ENCODE measurements around the gene SPAG7. TPM values are rescaled to one million over a fixed set of nuclear protein-coding genes. Genes with fewer than 3 reads are reported as not detected.

The SPAG7 gene
- total and polyA plus RNA-seq, 7 donors, result 42.6 to 84.5 (median 73.9) TPM

DNA sequence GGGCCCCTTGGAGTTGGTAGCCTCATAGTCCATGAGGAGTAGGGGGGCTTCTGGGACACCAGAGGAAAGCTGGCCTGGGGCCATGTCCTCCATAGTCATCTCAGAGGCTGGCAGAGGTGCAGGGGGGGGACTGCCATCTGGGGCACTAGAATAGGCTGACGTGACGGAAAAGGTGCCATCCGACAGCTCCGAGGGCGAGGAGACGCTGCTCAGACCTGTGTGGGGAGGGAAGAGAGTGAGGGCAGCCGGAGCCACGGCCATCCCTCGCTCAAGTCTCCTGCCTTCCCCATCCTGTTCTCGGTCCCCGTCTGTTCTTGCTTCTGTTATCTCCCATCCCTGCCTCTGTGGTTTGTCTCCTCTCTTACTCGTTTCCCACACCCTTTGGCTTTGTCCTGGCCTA is 4.7 kb upstream of the SPAG7 start:
- Histone ChIP-seq H3K9me3 (no peaks in the 10 kb centered on the region), H3K36me3 (peaks cover 26 to 58% (median 38%) of the 10 kb centered on the region in 4 donors), H3K27me3 (no peaks in the 10 kb centered on the region), H3K27ac (peak overlapping the region; percentile 31 to 97 (median 46)), H3K4me1 (peaks cover 0 to 35% (median 32%) of the 10 kb centered on the region in 4 donors), H3K4me3 (no peak overlapping the region)
- 93 to 94% methylated on average over 12 of the region's 12 CpGs for WGBS, 2 donors
- DNase-seq, result peak; percentile 69
- no peak for TF ChIP-seq EP300 (IDR thresholded peaks at IDR 0.05)
- no peak for TF ChIP-seq POLR2AphosphoS5 (IDR thresholded peaks at IDR 0.05)
- TF ChIP-seq POLR2A (IDR thresholded peaks at IDR 0.05), result no peak
- no peak for TF ChIP-seq CTCF (IDR thresholded peaks at IDR 0.05)
- intact Hi-C loops (cut with DNase I), result no loop called here

GRCh38 chr17:4971826-4972225 is 4.2 kb upstream of the SPAG7 start:
- TF ChIP-seq POLR2A (IDR thresholded peaks at IDR 0.05), result no peak
- TF ChIP-seq EP300 (IDR thresholded peaks at IDR 0.05), result no peak
- TF ChIP-seq POLR2AphosphoS5 (IDR thresholded peaks at IDR 0.05), result no peak
- no peak for TF ChIP-seq CTCF (IDR thresholded peaks at IDR 0.05)
- peaks cover 0 to 35% (median 32%) of the 10 kb centered on the region in 4 donors for H3K4me1 ChIP-seq
- no peak overlapping the region for H3K4me3 ChIP-seq
- peak overlapping the region; percentile 31 to 97 (median 46) for H3K27ac ChIP-seq
- H3K36me3 ChIP-seq, result peaks cover 21 to 53% (median 33%) of the 10 kb centered on the region in 4 donors
- H3K9me3 ChIP-seq, result no peaks in the 10 kb centered on the region
- DNase-seq, result peak; percentile 74
- intact Hi-C loops (cut with DNase I), result no loop called here
- H3K27me3 ChIP-seq, result no peaks in the 10 kb centered on the region
- WGBS, 2 donors, result 91 to 93% methylated on average over 6 of the region's 6 CpGs

GRCh38 chr17:4970273-4970672 is 2.7 kb upstream of the SPAG7 start:
- intact Hi-C loops (cut with DNase I), result loop anchor here (1.0 kb wide), 1 partner anchor 8 kb away; no protein-coding TSS in a partner anchor
- peaks cover 0 to 49% (median 45%) of the 10 kb centered on the region in 4 donors for H3K4me1 ChIP-seq
- 95 to 96% methylated on average over 8 of the region's 8 CpGs for WGBS, 2 donors
- no peaks in the 10 kb centered on the region for H3K27me3 ChIP-seq
- H3K4me3 ChIP-seq, result no peak overlapping the region
- H3K9me3 ChIP-seq, result no peaks in the 10 kb centered on the region
- TF ChIP-seq POLR2AphosphoS5 (IDR thresholded peaks at IDR 0.05) (no peak), EP300 (IDR thresholded peaks at IDR 0.05) (no peak), POLR2A (IDR thresholded peaks at IDR 0.05) (no peak), CTCF (IDR thresholded peaks at IDR 0.05) (no peak)
- peaks cover 16 to 42% (median 28%) of the 10 kb centered on the region in 4 donors for H3K36me3 ChIP-seq
- DNase-seq, result peak; percentile 63
- H3K27ac ChIP-seq, result peak overlapping the region; percentile 91 to 97 (median 95)

GRCh38 chr17:4969551-4970173 is 2.0 kb upstream of the SPAG7 start:
- intact Hi-C loops (cut with DNase I), result loop anchor here (1.0 to 2.0 kb wide), 2 partner anchors 9 to 17 kb away; partner anchors contain the start of gene CAMTA2
- Histone ChIP-seq H3K27me3 (no peaks in the 10 kb centered on the region), H3K36me3 (peaks cover 16 to 40% (median 28%) of the 10 kb centered on the region in 4 donors), H3K27ac (peak overlapping the region; percentile 91 to 97 (median 95)), H3K4me3 (peak overlapping the region in 2 of 4 donors; percentile 68 to 71), H3K4me1 (peaks cover 0 to 55% (median 46%) of the 10 kb centered on the region in 4 donors), H3K9me3 (no peaks in the 10 kb centered on the region)
- TF ChIP-seq CTCF (IDR thresholded peaks at IDR 0.05), result no peak
- TF ChIP-seq POLR2AphosphoS5 (IDR thresholded peaks at IDR 0.05), result peak in 1 of 4 donors; percentile 16
- TF ChIP-seq EP300 (IDR thresholded peaks at IDR 0.05), result no peak
- no peak for TF ChIP-seq POLR2A (IDR thresholded peaks at IDR 0.05)
- 82 to 88% methylated on average over 16 of the region's 16 CpGs for WGBS, 2 donors
- DNase-seq, result no peak
